Psoas muscle (tissue), 8 donors: ENCODE results near the gene ACTR6. TPM values are rescaled to one million over a fixed set of nuclear protein-coding genes. Genes with fewer than 3 reads are reported as not detected.
A peak's percentile ranks its signal among the peaks of the same experiment; 100 is the strongest.
"Not testable (repeated sequence)": the region's sequence is repeated elsewhere in the genome, so short reads cannot be mapped to it uniquely, and the experiment has no call there.

Source experiments
- ATAC-seq, 4 donors: fragments of 200-7000 bp; cut with Tn5 transposase; one replicate each; pipeline ENCODE4 v1.9.1; 2020; ENCODE audit warnings: moderate library complexity in 3 of 4, mild to moderate bottlenecking in 2 of 4
- DNase-seq, 2 donors: peaks; one replicate each; pipeline ENCODE4 v3.0.0-alpha.2; 2020
- H3K27ac ChIP-seq: fragments of 200-600 bp; one replicate; pipeline ENCODE4 v1.8.0; 2022
- H3K27me3 ChIP-seq, 3 donors: fragments of 200-600 bp in 1 of 3; one replicate each; pipeline versions ENCODE4 v1.6.1 to v1.8.0; 2013 to 2022; ENCODE audit warnings: low read length in 2 of 3, mild to moderate bottlenecking in 2 of 3, moderate library complexity in 1 of 3; ENCODE audit not compliant: insufficient read depth in 3 of 3
- H3K36me3 ChIP-seq, 2 donors: fragments of 200-600 bp in 1 of 2; one replicate each; pipeline versions ENCODE4 v1.6.1 to v1.8.0; 2013 to 2022; ENCODE audit warnings: low read depth in 1 of 2, mild to moderate bottlenecking in 1 of 2, moderate library complexity in 1 of 2; ENCODE audit not compliant: insufficient read depth in 1 of 2
- H3K4me1 ChIP-seq: fragments of 200-600 bp; one replicate; pipeline ENCODE4 v1.8.0; 2022
- H3K4me3 ChIP-seq: fragments of 200-600 bp; one replicate; pipeline ENCODE4 v1.8.0; 2022; ENCODE audit warnings: mild to moderate bottlenecking
- H3K9me3 ChIP-seq: fragments of 200-600 bp; one replicate; pipeline ENCODE4 v1.8.0; 2022
- CTCF ChIP-seq: fragments of 200-600 bp; IDR thresholded peaks from one replicate; pipeline ENCODE4 v1.8.0; 2022; ENCODE audit warnings: antibody characterized with exemption
- WGBS, 3 donors: extraction: QIAGEN DNeasy Blood & Tissue Kit; methylation state at CpG; one replicate each; pipeline versions ENCODE4 v1.1.6 to v1.1.7; 2013; 5-methylcytosine and 5-hydroxymethylcytosine counted together
- intact Hi-C, 2 donors: fragments of 100-400 bp; cut with DNase I; formaldehyde crosslinking; loops; one replicate each; pipeline versions ENCODE4 v1.11.0 to v1.14.2; 2022
- polyA plus RNA-seq, 3 donors: library from polyadenylated mRNA; stranded (reverse); fragments of 200-250 nt; gene quantifications; one replicate each; pipeline ENCODE4 v1.2.3, GENCODE V29; 2013
- total RNA-seq, 4 donors: library from RNA; stranded (reverse); fragmentation: NEBNext Ultra II Directional in 2 of 4; extraction: Animal tissue kit (Norgen Biotek cat#: 25700) in 2 of 4; gene quantifications; one replicate each; pipeline versions ENCODE4 v1.2.1 to v1.2.4, GENCODE V29; 2021 to 2023
- donor health status: healthy with polysubstance abuse.
- donor health status: DM: no; HTN: no; CAD: no; lungs with moderate emphysema.
- donor health status: Bipolar disorder and iron deficiency.
- donor health status: healthy.
- donor health status: DM: yes; HTN: yes; CAD: no.
- donor health status: DM: no; HTN: no; CAD: no.
- donor health status: DM: no; HTN: no; CAD: no.
- donor health status: DM: yes; HTN: yes; CAD: no.

ACTR6 gene
- total and polyA plus RNA-seq, 7 donors = 11.5 to 31.7 (median 17.1) TPM

DNA sequence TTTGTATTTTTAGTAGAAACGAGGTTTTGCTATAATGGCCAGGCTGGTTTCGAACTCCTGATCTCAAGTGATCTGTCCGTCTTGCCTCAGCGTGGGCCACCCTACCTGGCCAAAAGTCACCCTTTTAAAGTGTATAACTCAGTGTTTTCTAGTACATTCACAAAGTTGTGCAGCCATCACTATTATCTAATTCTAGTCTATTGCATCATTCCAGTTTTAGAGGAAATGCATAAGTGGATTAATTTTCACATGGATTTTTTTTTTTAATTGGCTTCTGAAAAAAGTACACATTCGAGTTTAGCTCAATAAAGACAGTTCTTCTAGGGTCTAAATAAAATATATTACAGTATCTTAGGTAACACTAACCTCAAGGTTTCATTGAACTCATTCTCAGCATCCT lies 62.5 kb downstream of the ACTR6 start:
- ATAC-seq (no peak), DNase-seq (no peak)
- Histone ChIP-seq H3K27ac (no peak overlapping the region), H3K9me3 (no peaks in the 10 kb centered on the region), H3K4me3 (no peak overlapping the region), H3K27me3 (no peaks in the 10 kb centered on the region), H3K36me3 (no peaks in the 10 kb centered on the region), H3K4me1 (peaks cover 2% of the 10 kb centered on the region)
- intact Hi-C loops = no loop called here
- 84 to 90% (median 90%) methylated on average over 5 of the region's 5 CpGs for WGBS, 3 donors
- no peak for TF ChIP-seq CTCF

- H3K9me3 ChIP-seq, H3K27ac ChIP-seq, DNase-seq, ATAC-seq, H3K36me3 ChIP-seq, H3K27me3 ChIP-seq, H3K4me3 ChIP-seq: not testable (repeated sequence)
- 91 to 96% (median 94%) methylated on average over 5 of the region's 5 CpGs for WGBS, 3 donors
- intact Hi-C loops = loop anchor here (5.0 kb wide), 2 partner anchors 63 to 123 kb away; partner anchors contain the start of genes ACTR6 (in 1 of the 2) and BLTP3B (in 1 of the 2)
- H3K4me1 ChIP-seq = peaks cover 18% of the 10 kb centered on the region
Measured at GRCh38 chr12:100265107-100265506, 64.5 kb downstream of the ACTR6 start.

GRCh38 chr12:100265732-100266584 lies 65.3 kb downstream of the ACTR6 start:
- Histone ChIP-seq H3K27ac (peak overlapping the region; percentile 97), H3K36me3 (no peaks in the 10 kb centered on the region), H3K27me3 (no peaks in the 10 kb centered on the region), H3K9me3 (no peaks in the 10 kb centered on the region), H3K4me3 (peak overlapping the region; percentile 96), H3K4me1 (peaks cover 18% of the 10 kb centered on the region)
- TF ChIP-seq CTCF = no peak
- ATAC-seq (no peak), DNase-seq (no peak)
- intact Hi-C loops = loop anchor here (5.0 kb wide), 2 partner anchors 64 to 124 kb away; partner anchors contain the start of genes ACTR6 (in 1 of the 2) and BLTP3B (in 1 of the 2)
- 69 to 74% (median 73%) methylated on average over 11 of the region's 11 CpGs for WGBS, 3 donors

DNA sequence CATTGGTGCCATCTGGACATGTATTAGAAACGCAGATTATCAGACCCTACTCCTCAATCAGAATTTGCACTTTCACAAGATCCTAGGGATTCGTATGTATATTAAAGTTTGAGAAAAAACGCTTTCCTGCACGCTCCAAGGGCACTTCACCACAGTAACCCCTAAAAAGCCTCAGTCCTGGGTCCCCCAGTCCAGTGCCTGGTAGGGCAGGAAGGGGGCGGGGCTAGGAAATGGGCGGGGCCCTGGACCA lies 65.9 kb downstream of the ACTR6 start:
- Histone ChIP-seq H3K36me3 (no peaks in the 10 kb centered on the region), H3K4me3 (peak overlapping the region; percentile 96), H3K4me1 (peaks cover 18% of the 10 kb centered on the region), H3K27ac (peak overlapping the region; percentile 97), H3K9me3 (no peaks in the 10 kb centered on the region), H3K27me3 (no peaks in the 10 kb centered on the region)
- 2 to 3% (median 2%) methylated on average over 6 of the region's 6 CpGs for WGBS, 3 donors
- DNase-seq = peak in 1 of 2 donors; percentile 93
- TF ChIP-seq CTCF = no peak
- ATAC-seq = peak; percentile 72 to 85 (median 84)
- intact Hi-C loops = loop anchor here (5.0 kb wide), 2 partner anchors 64 to 124 kb away; partner anchors contain the start of genes ACTR6 (in 1 of the 2) and BLTP3B (in 1 of the 2)

- DNase-seq (peak; percentile 94 to 97), ATAC-seq (peak; percentile 97 to 98 (median 97))
- peak within 1 kb of the TSS; percentile 97 for H3K27ac ChIP-seq
- H3K4me1 ChIP-seq = peaks cover 18% of the 10 kb centered on the region
- WGBS, 3 donors = 0% methylated on average over 50 to 62 of the region's 62 CpGs
- peak within 1 kb of the TSS; percentile 96 for H3K4me3 ChIP-seq
- H3K36me3 ChIP-seq = no peaks in the 10 kb centered on the region
- no peaks in the 10 kb centered on the region for H3K27me3 ChIP-seq
- intact Hi-C loops = loop anchor here (5.0 kb wide), 2 partner anchors 65 to 125 kb away; partner anchors contain the start of genes ACTR6 (in 1 of the 2) and BLTP3B (in 1 of the 2)
- TF ChIP-seq CTCF = no peak
- no peaks in the 10 kb centered on the region for H3K9me3 ChIP-seq
Measured at GRCh38 chr12:100266835-100267602, 66.4 kb downstream of the ACTR6 start, which contains the start of the genes DEPDC4 and SCYL2. Gene DEPDC4 (minus strand): TSS chr12:100267079. CDS start chr12:100267076, 3 bp downstream. Gene SCYL2 (plus strand): TSS chr12:100267177. CDS start chr12:100282971, 15,794 bp downstream.
